Measurements from ENCODE around the gene ITIH3. TPM values are rescaled to one million over a fixed set of nuclear protein-coding genes. Genes with fewer than 3 reads are reported as not detected.
A peak's percentile ranks its signal among the peaks of the same experiment; 100 is the strongest.

The ITIH3 gene
- total and polyA plus RNA-seq, 11 donors, result 0.13 to 1.6 (median 0.65) TPM

- Histone ChIP-seq H3K27ac (no peak overlapping the region), H3K4me1 (peaks cover 0 to 8% (median 0%) of the 10 kb centered on the region in 12 donors), H3K4me3 (no peak overlapping the region), H3K36me3 (no peaks in the 10 kb centered on the region), H3K27me3 (peaks cover 0 to 2% (median 0%) of the 10 kb centered on the region in 9 donors), H3K9me3 (no peaks in the 10 kb centered on the region)
- peak in 1 of 5 donors; percentile 3 for DNase-seq
- TF ChIP-seq POLR2A (IDR thresholded peaks at IDR 0.05) (no peak), CTCF (IDR thresholded peaks at IDR 0.05) (no peak)
- 64 to 73% (median 72%) methylated on average over 13 of the region's 13 CpGs for WGBS, 4 donors
- ATAC-seq, result no peak
- intact Hi-C loops (cut with DNase I), result no loop called here
These were observed 12.9 kb upstream of the ITIH3 start for GRCh38 chr3:52781741-52782140.

GRCh38 chr3:52782412-52783210, 12.0 kb upstream of the ITIH3 start:
- WGBS, 4 donors, result 68 to 72% (median 70%) methylated on average over 12 of the region's 12 CpGs
- intact Hi-C loops (cut with DNase I), result no loop called here
- Histone ChIP-seq H3K27ac (no peak overlapping the region), H3K36me3 (no peaks in the 10 kb centered on the region), H3K4me1 (peaks cover 0 to 8% (median 0%) of the 10 kb centered on the region in 12 donors), H3K9me3 (no peaks in the 10 kb centered on the region), H3K27me3 (peaks cover 0 to 2% (median 0%) of the 10 kb centered on the region in 9 donors), H3K4me3 (no peak overlapping the region)
- DNase-seq (peak in 2 of 5 donors; percentile 8 to 16), ATAC-seq (no peak)
- TF ChIP-seq CTCF (IDR thresholded peaks at IDR 0.05), result no peak
- TF ChIP-seq POLR2A (IDR thresholded peaks at IDR 0.05), result no peak

- Histone ChIP-seq H3K27me3 (peaks cover 0 to 2% (median 0%) of the 10 kb centered on the region in 9 donors), H3K27ac (no peak overlapping the region), H3K9me3 (no peaks in the 10 kb centered on the region), H3K4me3 (no peak overlapping the region), H3K36me3 (no peaks in the 10 kb centered on the region), H3K4me1 (peaks cover 0 to 8% (median 0%) of the 10 kb centered on the region in 12 donors)
- peak in 1 of 12 donors; percentile 10 for TF ChIP-seq CTCF (IDR thresholded peaks at IDR 0.05)
- no peak for TF ChIP-seq POLR2A (IDR thresholded peaks at IDR 0.05)
- ATAC-seq (no peak), DNase-seq (no peak)
- 76 to 87% (median 83%) methylated on average over 3 of the region's 3 CpGs for WGBS, 4 donors
- intact Hi-C loops (cut with DNase I), result no loop called here
These were observed 11.4 kb upstream of the ITIH3 start for GRCh38 chr3:52783211-52783555.

GRCh38 chr3:52784021-52784621, 10.5 kb upstream of the ITIH3 start:
- Histone ChIP-seq H3K4me1 (peaks cover 0 to 3% (median 0%) of the 10 kb centered on the region in 12 donors), H3K27ac (no peak overlapping the region), H3K36me3 (no peaks in the 10 kb centered on the region), H3K9me3 (no peaks in the 10 kb centered on the region), H3K27me3 (peaks cover 0 to 2% (median 0%) of the 10 kb centered on the region in 9 donors), H3K4me3 (no peak overlapping the region)
- DNase-seq (peak in 2 of 5 donors; percentile 1 to 9), ATAC-seq (no peak)
- TF ChIP-seq CTCF (IDR thresholded peaks at IDR 0.05), result no peak
- TF ChIP-seq POLR2A (IDR thresholded peaks at IDR 0.05), result no peak
- intact Hi-C loops (cut with DNase I), result no loop called here
- WGBS, 4 donors, result 81 to 85% (median 81%) methylated on average over 16 to 18 of the region's 18 CpGs
